Activated CD4-positive, alpha-beta T cell treated with anti-CD3 and anti-CD28 coated beads for 48 hours (primary cell): ENCODE data around the gene PCSK2.

Source experiments
- DNase-seq: peaks from one replicate; pipeline ENCODE4 v3.0.0-alpha.2; 2020

PCSK2 gene

GRCh38 chr20:17488916-17489600 is 262.2 kb downstream of the PCSK2 start:
- DNase-seq: no peak

DNA sequence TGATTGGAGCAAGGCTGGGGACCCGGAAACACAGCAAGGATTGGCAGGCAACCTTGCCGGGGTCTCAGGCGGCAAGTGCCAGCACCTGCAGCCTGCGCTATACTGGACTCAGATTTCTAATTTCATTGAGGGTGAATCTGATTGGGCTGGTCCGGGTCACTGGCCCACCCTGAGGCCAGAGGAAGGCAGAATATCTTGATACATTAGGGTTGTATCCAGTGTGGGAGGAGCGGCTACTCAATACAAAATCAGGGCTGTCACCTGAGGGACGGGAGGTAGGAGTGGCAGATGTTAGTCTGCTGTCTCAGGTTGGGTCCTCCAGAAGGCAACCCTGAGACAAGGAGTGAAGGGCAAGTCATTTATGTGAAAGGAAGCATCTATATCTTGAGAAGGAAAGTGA is 263.7 kb downstream of the PCSK2 start:
- DNase-seq: no peak

DNA sequence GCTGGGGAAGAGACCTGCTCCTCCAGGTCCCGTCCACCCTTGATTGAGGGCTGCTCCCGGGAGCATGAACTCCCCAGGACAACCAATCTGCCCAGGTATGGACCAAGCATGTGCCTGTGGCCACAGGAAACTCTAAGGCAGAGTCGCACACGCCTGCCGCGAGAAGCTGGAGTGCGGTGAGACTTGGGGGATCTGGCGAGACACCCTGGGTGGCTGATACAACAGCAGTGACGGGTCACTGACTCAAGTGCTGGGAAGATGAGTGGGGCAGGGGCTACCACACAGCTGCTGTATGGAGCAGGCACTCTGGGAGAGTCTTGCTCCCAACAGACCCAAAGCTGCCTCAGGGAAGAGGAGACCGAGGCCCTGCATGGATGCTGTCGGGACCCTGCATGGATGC is 264.2 kb downstream of the PCSK2 start:
- no peak for DNase-seq

DNA sequence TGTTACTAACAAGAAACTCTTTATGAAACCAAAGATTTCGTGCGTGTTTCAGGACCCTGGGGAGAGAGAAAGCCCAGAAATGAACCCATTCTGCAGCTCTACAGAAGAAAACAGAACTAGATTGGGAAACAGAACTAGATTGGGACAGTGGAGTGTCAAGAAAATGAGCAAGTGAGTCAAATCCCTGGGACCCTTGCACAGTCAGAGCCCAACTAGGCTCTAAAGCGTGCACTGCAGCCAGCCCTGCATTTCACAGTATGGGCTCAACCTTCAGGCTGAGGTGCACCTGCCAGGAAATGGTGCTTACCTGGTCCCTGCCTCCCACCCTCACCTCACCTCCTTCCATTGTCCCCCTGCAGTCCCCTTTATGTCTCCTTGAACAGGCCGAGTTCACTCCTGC is 264.6 kb downstream of the PCSK2 start:
- no peak for DNase-seq

DNA sequence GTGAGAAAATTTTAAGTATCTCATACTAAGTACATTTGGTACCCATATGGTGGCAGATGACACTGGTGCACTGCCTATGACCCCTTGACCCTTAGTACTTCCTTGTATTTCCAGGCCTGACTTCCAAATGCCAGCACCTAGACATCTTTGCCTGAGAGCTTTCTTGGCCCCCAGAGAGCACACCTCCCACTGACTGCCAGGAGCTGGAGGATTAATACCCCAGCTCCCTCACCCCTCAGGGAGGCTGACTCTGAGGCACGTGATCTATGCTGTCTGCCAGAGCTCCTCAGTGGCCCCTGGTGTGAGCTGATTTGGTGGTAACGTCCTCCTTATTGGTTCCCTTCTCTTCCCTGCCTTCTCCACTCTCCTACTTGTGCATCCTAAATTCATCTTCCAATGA is 266.3 kb downstream of the PCSK2 start:
- DNase-seq: no peak

GRCh38 chr20:17494201-17494600 is 267.4 kb downstream of the PCSK2 start:
- no peak for DNase-seq

GRCh38 chr20:17495826-17496225 is 269.0 kb downstream of the PCSK2 start:
- no peak for DNase-seq

- DNase-seq: no peak
These were observed 271.2 kb downstream of the PCSK2 start for GRCh38 chr20:17497821-17498580.

DNA sequence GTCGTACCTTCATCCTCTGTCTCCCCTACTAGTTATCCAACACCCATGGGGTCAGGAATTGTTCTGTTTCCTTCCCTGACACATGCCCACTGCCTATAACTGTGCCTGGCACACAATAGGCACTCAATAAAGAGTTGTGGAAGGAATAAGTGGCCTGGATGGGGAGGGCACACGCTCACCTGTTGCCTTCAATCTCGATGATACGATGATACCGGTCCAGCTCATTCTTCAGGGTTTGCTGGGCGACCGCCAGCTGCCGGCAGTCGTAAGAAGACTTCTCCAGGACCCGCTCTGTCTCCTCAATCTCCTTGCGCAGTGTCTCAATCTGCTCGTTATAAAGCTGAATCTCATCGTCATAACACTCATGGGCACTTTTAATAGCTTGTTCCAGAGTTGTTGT is 271.8 kb downstream of the PCSK2 start:
- DNase-seq: no peak

- no peak for DNase-seq
These were observed 272.2 kb downstream of the PCSK2 start for GRCh38 chr20:17499041-17499440.

- no peak for DNase-seq
These were observed 273.4 kb downstream of the PCSK2 start for GRCh38 chr20:17500271-17500670.

GRCh38 chr20:17500826-17501225 is 274.0 kb downstream of the PCSK2 start:
- no peak for DNase-seq

DNA sequence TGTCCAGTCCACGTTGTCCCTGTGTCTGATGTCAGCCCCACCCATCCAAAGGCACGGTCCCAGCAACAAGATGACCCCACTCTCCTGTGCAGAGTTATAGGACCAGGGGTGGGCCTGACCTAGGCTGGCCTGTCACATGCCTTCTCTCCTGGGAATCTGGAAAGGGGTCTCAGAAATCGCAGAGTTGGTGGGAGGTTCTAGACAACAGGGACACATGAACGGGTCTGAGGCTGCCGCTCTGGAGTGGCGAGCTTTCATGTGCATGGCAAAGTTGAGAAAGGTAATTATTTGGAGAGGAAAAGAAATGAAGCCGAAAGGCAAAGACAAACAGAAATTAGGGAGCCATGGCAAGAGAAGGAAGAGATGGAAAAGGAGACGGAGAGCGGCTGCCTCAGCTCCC is 274.9 kb downstream of the PCSK2 start:
- DNase-seq: no peak

GRCh38 chr20:17502105-17502504 is 275.3 kb downstream of the PCSK2 start:
- DNase-seq: no peak

DNA sequence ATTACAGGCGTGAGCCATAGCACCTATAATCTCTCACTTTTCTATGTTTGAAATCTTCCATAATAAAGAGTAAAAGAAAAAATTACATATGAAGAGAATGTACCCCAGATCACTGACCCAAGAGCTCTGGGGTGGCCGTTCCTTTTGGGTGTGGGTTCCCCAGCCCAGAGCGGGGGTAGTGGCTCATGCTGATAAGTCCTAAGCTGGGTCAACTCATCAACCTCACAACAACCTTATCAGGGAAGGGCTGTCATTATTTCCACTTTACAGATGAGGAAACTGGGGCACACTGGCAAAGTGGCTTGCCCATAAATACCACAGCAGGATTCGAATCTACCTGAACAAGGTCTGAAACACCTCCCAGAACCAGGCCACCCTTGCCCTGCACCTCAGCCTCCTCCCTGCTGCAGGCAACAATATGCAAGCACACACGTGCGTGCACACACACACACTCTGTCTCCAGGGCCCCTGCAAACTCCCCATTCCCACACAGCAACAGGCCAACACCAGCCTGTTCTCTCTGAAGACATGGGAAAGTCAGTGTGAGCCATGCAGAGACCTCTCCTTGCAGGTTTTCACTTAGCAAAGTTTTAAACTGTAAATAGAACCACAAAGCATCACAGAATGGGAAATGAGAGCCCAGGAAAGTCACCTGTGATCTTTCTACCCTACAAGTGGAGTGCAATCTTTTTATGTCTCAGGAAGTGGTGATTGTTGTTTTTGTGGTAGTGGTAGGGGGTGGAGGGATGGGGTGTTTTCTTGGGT is 276.6 kb downstream of the PCSK2 start:
- no peak for DNase-seq

DNA sequence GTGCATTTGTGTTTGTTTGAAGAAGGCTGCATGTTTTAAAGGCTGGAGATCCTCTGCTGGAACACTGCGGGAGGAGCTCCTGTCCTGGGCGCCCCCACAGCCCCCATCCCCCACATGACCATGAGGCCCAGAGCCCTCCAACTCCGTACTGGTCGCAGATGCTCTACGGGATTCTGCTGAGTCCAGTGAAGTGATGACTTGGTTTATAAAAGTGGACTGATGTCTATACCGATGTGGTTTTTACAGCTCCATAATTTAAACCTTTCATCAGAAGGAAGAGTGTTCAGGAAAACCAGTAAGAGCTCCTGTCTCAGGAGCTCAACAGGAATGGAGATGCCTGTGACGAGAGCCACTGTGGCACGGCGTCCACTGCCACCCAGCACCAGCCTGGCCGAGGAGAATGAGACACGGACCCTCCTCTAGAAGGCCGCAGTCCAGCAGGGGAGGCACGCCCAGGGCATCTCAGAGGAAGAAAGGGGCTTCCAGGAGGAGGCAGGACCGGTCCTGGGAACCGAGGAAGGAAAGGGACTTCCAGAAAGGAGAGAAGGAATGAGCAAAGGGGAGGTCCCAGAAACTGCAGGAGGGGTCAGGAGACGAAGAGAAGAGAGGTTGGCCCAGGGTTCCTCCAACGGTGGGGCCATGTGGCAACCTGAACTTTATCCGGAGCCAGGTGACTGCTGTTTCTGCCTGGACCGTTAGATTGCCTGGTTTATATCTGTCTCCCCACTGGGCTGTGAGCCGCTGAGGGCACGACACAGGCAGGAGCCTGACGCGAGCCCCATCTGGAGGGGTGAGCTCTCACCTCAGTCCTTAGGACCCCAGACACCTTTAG is 277.4 kb downstream of the PCSK2 start:
- DNase-seq: no peak

- DNase-seq: no peak
These were observed 278.2 kb downstream of the PCSK2 start for GRCh38 chr20:17504898-17505635.

DNA sequence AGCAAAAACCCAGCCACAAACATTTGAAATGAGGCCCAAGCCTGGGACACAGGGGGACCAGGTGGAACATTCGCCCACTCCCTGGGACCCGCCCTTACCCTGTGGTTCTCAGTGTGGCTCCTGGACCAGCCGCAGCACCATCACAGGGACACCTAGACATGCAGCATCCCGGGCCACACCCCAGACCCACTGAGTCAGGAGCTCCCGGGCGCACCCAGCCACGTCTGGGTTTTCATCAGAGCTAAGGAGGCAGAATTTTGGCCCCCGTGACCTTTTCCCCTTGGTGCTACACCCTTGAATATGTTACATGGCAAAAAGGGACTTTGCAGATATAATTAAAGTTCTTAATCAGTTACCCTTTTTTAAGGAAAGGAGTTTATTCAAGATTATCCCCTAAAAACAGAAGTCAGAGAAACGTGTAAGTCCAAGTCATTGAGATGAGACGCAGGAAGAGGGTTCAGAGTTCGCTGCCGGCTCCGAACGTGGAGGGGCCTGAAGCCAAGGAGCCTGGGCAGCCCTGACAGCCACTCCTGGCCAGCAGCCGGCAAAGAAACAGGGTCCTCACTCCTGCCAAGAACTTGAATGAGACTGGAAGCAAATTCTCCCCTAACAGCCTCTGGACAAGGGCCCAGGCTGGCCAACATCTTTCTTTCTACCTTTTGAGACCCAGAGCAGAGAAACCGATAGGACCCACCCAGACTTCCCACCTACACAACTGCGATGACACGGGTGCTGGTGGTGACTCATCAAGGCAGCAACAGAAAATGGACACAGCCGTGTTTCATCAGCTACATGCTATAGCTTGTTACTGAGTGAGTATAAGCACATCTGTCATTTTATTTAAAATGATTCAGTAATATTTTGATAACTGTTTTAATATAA is 279.0 kb downstream of the PCSK2 start:
- peak; percentile 77 for DNase-seq

DNA sequence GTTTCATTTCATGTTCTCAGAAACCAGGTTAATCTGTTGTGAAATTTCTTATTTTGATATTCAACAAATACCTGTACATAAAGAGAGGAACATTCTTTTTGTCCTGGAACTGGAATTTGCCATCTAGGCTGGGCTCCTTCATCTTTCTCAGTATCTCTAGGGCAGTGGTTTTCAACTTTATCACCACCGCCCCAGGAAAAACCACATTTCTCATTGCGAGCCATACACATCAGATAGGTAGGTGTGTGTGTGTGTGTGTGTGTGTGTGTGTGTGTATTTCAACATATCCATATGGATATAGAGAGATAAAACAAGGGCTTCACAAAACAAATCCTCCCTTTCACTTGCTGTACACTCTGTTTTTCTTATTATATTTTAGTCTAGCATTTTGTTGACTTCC is 280.2 kb downstream of the PCSK2 start:
- no peak for DNase-seq

GRCh38 chr20:17507531-17507930 is 280.7 kb downstream of the PCSK2 start:
- DNase-seq: no peak

DNA sequence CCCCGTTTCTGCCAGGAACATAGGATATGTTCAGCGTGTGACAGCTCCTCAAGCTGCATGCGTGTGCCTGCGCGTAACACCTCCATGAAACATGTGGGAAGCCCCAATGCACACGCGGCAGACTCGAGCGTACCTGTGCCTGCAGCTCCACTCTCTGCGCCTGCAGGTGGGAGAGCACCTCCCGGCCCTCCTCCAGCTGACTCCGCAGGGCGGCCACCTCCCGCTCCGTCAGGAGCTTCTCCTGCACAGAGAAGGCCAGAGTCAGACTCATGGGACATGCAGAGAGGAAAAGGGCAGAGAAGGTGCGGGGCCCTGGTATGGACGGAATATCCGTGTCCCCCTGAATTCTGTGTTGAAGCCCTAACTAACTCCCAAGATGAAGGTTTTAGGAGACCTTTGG is 281.9 kb downstream of the PCSK2 start:
- no peak for DNase-seq
